GM18873 (cell line): ENCODE data around the gene PCDHA13.
"Not testable (repeated sequence)": the region's sequence is repeated elsewhere in the genome, so short reads cannot be mapped to it uniquely, and the experiment has no call there.

Experiments
- ATAC-seq: cut with Tn5 transposase; IDR thresholded peaks from one replicate; pipeline ENCODE4 v1.9.1; 2021; ENCODE audit warnings: mild to moderate bottlenecking, moderate library complexity, moderate number of reproducible peaks; ENCODE audit not compliant: unreplicated experiment, low FRiP score

PCDHA13 gene, protein sequence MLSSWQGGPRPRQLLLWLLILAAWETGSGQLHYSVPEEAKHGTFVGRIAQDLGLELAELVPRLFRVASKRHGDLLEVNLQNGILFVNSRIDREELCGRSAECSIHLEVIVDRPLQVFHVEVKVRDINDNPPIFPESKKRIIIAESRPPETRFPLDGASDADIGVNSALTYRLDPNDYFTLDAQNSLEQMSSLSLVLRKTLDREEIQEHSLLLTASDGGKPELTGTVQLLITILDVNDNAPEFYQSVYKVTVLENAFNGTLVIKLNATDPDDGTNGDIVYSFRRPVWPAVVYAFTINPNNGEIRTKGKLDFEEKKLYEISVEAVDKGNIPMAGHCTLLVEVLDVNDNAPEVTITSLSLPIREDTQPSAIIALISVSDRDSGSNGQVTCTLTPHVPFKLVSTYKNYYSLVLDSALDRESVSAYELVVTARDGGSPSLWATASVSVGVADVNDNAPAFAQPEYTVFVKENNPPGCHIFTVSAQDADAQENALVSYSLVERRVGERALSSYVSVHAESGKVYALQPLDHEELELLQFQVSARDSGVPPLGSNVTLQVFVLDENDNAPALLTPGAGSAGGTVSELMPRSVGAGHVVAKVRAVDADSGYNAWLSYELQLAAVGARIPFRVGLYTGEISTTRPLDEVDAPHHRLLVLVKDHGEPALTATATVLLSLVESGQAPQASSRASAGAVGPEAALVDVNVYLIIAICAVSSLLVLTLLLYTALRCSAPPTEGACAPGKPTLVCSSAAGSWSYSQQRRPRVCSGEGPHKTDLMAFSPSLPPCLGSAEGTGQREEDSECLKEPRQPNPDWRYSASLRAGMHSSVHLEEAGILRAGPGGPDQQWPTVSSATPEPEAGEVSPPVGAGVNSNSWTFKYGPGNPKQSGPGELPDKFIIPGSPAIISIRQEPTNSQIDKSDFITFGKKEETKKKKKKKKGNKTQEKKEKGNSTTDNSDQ

DNA sequence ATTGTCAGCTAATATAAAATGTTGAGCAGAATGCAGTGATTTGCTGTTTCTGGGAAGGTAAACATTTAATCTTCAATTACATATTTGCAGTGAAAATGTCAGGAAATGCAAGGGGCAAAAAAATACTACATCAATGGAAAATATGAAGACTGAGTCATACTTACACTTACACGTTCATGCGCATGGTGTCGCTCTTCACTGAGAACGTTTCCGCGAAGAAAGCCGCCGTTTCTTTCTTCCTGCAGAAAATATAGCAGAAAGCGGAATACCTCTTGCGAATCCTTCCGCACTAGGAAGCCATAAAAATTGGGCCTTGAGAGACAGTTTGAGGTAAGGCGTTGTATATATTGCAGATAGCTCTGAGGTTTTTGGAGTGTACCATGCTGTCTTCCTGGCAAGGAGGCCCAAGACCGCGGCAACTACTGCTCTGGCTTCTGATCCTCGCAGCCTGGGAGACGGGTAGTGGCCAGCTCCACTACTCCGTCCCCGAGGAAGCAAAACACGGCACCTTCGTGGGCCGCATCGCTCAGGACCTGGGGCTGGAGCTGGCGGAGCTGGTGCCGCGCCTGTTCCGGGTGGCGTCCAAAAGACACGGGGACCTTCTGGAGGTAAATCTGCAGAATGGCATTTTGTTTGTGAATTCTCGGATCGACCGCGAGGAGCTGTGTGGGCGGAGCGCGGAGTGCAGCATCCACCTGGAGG, at the start of gene PCDHA13:
Gene PCDHA13 (plus strand): TSS at position 236 of the 702 bp plus-strand sequence. CDS start 145 bp downstream, at position 381.
- no peak for ATAC-seq

DNA sequence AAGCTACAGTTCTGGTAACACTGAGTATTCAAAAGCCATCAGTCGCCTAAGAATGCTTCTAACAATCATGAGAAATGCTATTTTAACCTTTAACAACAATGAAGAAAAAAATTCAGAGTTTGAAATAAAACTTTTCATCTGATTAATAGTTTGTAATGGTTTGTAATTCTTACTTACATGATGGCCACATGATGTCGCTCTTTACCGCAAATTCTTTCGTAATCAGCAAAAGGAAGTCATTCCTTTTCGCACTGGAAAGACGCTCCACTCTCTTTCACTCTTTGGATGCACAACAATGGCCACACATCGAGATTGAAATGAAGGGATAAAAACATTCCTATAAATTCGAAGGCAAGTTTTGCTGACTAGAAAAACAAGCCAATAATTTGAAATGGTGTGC, 47.9 kb upstream of the PCDHA13 start, which contains the start of gene PCDHA7:
Gene PCDHA7 (plus strand): TSS at position 277 of the 400 bp plus-strand sequence. CDS start 115 bp downstream, at position 392.
- ATAC-seq, result no peak

DNA sequence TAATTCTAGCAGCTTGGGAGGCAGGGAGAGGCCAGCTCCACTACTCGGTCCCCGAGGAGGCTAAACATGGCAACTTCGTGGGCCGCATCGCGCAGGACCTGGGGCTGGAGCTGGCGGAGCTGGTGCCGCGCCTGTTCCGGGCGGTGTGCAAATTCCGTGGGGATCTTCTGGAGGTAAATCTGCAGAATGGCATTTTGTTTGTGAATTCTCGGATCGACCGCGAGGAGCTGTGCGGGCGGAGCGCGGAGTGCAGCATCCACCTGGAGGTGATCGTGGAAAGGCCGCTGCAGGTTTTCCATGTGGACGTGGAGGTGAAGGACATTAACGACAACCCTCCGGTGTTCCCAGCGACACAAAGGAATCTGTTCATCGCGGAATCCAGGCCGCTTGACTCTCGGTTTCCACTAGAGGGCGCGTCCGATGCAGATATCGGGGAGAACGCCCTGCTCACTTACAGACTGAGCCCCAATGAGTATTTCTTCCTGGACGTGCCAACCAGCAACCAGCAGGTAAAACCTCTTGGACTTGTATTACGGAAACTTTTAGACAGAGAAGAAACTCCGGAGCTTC, 47.4 kb upstream of the PCDHA13 start:
- ATAC-seq, result not testable (repeated sequence)

DNA sequence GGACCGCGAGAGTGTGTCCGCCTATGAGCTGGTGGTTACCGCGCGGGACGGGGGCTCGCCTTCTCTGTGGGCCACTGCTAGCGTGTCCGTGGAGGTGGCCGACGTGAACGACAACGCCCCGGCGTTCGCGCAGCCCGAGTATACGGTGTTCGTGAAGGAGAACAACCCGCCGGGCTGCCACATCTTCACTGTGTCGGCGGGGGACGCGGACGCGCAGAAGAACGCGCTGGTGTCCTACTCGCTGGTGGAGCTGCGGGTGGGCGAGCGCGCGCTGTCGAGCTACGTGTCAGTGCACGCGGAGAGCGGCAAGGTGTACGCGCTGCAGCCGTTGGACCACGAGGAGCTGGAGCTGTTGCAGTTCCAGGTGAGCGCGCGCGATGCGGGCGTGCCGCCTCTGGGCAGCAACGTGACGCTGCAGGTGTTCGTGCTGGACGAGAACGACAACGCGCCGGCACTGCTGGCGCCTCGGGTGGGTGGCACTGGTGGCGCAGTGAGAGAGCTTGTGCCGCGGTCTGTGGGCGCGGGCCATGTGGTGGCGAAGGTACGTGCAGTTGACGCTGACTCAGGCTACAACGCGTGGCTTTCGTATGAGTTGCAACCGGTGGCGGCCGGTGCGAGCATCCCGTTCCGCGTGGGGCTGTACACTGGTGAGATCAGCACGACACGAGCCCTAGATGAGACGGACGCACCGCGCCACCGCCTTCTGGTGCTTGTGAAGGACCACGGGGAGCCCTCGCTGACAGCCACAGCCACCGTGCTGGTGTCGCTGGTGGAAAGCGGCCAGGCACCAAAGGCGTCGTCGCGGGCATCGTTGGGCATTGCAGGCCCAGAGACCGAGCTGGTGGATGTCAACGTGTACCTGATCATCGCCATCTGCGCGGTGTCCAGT, 46.1 kb upstream of the PCDHA13 start:
- ATAC-seq, result no peak

DNA sequence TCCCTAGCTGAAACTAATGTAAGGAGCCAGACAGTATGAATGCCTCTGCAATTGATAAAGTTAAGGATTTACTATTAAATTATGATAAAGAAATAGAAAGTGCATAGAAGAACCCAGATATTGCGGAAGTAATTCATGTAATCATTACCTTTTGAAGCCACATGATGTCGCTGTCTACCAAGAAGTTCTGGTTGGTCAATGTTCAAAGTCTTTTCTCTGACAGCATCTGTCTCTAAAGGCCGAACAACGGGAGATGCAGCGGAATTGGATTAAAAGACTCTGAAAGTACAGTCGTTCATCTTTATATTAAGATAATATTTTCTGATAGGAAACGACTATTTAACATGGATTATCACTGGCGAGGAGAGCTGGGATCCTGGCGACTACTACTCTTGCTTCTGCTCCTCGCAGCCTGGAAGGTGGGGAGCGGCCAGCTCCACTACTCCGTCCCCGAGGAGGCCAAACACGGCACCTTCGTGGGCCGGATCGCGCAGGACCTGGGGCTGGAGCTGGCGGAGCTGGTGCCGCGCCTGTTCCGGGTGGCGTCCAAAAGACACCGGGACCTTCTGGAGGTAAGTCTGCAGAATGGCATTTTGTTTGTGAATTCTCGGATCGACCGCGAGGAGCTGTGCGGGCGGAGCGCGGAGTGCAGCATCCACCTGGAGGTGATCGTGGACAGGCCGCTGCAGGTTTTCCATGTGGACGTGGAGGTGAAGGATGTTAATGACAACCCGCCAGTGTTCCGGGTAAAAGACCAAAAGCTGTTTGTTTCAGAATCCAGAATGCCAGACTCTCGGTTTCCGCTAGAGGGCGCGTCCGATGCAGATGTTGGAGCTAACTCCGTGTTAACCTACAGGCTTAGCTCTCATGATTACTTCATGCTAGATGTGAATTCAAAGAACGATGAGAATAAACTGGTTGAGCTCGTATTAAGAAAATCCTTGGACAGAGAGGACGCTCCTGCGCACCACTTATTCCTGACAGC, 40.7 kb upstream of the PCDHA13 start, which contains the start of gene PCDHA8:
Gene PCDHA8 (plus strand): TSS at position 210 of the 985 bp plus-strand sequence. CDS start 135 bp downstream, at position 345.
- ATAC-seq, result no peak

DNA sequence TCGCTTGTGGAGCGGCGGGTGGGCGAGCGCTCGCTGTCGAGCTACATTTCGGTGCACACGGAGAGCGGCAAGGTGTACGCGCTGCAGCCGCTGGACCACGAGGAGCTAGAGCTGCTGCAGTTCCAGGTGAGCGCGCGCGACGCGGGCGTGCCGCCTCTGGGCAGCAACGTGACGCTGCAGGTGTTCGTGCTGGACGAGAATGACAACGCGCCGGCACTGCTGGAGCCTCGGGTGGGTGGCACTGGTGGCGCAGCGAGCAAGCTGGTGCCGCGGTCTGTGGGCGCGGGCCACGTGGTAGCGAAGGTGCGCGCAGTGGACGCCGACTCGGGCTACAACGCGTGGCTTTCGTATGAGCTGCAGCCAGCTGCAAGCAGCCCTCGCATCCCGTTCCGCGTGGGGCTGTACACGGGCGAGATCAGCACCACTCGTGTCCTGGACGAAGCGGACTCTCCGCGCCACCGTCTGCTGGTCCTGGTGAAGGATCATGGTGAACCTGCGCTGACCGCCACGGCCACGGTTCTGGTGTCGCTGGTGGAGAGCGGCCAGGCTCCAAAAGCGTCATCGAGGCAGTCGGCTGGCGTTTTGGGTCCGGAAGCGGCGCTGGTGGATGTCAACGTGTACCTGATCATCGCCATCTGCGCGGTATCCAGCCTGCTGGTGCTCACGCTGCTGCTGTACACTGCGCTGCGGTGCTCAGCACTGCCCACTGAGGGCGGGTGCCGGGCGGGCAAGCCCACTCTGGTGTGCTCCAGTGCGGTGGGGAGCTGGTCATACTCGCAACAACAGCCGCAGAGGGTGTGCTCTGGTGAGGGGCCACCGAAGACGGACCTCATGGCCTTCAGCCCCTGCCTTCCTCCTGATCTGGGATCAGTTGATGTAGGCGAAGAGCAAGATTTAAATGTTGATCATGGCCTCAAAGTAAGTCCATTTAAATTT, 38.9 kb upstream of the PCDHA13 start:
- no peak for ATAC-seq

DNA sequence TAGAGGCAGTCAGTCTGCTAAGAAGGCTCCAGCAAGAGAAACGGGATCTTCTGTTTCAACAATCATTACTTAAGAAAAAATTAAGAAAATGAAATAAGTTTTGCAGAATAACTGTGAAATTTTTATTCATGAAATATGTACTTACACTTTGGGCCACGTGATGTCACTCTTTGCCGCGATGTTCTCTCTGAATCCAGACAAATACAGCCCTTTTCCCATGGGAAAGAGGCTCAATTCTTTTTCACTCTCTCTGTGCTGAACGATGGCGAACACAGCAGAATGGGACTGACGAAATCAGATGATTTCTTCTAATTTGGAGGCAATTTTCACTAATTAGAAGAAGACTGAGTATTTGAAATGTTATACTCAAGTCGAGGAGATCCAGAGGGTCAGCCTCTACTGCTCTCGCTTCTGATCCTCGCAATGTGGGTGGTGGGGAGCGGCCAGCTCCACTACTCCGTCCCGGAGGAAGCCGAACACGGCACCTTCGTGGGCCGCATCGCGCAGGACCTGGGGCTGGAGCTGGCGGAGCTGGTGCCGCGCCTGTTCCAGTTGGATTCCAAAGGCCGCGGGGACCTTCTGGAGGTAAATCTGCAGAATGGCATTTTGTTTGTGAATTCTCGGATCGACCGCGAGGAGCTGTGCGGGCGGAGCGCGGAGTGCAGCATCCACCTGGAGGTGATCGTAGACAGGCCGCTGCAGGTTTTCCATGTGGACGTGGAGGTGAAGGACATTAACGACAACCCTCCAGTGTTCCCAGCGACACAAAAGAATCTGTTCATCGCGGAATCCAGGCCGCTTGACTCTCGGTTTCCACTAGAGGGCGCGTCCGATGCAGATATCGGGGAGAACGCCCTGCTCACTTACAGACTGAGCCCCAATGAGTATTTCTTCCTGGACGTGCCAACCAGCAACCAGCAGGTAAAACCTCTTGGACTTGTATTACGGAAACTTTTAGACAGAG, 33.5 kb upstream of the PCDHA13 start, which contains the start of gene PCDHA9:
Gene PCDHA9 (plus strand): TSS at position 244 of the 964 bp plus-strand sequence. CDS start 114 bp downstream, at position 358.
- ATAC-seq, result not testable (repeated sequence)

DNA sequence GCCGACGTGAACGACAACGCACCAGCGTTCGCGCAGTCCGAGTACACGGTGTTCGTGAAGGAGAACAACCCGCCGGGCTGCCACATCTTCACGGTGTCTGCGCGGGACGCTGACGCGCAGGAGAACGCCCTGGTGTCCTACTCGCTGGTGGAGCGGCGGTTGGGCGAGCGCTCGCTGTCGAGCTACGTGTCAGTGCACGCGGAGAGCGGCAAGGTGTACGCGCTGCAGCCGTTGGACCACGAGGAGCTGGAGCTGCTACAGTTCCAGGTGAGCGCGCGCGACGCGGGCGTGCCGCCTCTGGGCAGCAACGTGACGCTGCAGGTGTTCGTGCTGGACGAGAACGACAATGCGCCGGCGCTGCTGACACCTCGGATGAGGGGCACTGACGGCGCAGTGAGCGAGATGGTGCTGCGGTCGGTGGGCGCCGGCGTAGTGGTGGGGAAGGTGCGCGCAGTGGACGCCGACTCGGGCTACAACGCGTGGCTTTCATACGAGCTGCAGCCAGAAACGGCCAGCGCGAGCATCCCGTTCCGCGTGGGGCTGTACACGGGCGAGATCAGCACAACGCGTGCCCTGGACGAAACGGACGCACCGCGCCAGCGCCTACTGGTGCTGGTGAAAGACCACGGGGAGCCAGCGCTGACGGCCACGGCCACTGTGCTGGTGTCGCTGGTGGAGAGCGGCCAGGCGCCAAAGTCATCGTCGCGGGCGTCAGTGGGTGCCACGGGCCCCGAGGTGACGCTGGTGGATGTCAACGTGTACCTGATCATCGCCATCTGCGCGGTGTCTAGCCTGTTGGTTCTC, 31.9 kb upstream of the PCDHA13 start:
- not testable (repeated sequence) for ATAC-seq

DNA sequence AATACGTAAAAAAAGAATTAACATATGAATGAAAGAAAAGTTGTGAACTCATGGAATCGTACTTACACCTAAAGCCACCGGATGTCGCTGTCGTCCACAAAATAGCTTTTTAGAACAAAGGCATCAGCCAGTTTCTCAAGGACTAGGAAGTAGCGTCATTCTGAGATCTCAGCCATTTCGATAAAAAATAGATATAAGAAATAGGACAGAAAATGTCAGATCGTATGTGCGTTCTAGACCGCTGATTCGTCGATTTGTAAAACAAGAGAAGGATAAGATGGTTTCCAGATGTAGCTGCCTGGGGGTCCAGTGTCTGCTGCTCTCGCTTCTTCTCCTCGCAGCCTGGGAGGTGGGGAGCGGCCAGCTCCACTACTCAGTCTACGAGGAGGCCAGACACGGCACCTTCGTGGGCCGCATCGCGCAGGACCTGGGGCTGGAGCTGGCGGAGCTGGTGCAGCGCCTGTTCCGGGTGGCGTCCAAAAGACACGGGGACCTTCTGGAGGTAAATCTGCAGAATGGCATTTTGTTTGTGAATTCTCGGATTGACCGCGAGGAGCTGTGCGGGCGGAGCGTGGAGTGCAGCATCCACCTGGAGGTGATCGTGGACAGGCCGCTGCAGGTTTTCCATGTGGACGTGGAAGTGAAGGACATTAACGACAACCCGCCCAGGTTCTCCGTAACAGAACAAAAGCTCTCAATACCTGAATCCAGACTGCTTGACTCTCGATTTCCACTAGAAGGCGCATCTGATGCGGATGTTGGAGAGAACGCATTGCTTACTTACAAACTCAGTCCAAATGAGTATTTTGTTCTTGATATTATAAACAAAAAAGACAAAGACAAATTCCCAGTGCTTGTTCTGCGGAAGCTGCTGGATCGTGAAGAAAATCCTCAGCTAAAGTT, 25.9 kb upstream of the PCDHA13 start, which contains the start of gene PCDHA10:
Gene PCDHA10 (plus strand): TSS at position 126 of the 903 bp plus-strand sequence. CDS start 152 bp downstream, at position 278.
- no peak for ATAC-seq

DNA sequence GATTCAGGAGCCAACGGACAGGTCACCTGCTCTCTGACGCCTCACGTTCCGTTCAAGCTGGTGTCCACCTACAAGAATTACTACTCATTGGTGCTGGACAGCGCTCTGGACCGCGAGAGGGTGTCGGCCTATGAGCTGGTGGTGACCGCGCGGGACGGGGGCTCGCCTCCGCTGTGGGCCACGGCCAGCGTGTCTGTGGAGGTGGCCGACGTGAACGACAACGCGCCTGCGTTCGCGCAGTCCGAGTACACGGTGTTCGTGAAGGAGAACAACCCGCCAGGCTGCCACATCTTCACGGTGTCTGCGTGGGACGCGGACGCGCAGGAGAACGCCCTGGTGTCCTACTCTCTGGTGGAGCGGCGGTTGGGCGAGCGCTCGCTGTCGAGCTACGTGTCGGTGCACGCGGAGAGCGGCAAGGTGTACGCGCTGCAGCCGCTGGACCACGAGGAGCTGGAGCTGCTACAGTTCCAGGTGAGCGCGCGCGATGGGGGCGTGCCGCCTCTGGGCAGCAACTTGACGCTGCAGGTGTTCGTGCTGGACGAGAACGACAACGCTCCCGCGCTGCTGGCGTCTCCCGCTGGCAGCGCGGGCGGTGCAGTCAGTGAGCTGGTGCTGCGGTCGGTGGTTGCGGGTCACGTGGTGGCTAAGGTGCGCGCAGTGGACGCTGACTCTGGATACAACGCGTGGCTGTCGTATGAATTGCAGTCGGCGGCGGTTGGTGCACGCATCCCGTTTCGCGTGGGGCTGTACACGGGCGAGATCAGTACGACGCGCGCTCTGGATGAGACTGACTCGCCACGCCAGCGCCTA, 24.5 kb upstream of the PCDHA13 start:
- no peak for ATAC-seq

DNA sequence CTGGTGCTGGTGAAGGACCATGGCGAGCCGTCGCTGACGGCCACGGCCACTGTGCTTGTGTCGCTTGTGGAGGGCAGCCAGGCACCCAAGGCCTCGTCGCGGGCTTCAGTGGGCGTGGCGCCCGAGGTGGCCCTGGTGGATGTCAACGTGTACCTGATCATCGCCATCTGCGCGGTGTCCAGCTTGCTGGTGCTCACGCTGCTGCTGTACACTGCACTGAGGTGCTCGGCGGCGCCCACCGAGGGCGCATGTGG, 24.0 kb upstream of the PCDHA13 start:
- ATAC-seq, result no peak

DNA sequence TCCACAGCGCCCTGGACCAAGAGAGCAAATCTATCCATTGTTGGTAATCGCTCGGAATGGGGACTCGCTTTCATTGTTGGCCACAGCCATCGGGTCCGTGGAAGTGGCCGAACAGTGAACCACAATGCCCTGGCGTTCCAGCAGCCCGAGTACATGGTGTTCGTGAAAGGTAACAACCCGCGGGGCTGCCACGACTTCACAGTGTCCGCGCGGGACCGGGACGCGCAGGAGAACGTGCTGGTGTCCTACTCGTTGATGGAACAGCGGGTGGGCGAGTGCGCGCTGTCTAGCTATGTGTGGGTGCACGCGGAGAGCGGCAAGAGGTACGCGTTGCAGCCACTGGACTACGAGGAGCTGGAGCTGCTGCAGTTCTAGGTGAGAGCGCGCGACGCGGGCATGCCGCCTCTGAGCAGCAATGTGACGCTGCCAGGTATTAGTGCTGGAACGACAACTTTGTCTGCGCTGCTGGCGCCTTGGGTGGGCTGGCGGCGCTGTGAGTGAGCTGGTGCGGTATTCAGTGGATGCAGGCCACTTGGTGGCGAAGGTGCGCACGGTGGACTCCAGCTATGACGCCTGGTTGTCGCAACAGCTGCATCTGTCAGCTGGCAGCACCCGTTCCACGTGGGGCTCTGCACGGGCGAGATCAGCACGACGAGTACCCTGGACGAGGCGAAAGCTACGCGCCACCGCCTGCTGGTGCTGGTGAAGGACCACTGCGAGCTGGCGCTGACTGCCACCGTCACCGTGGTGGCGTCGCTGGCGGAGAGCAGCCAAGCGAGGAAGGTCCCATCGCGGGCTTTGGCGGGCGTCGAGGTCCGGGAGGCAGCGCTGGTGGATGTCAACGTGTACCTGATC, 19.3 kb upstream of the PCDHA13 start:
- no peak for ATAC-seq
